ENCODE results near the gene CNKSR3. TPM values are rescaled to one million over a fixed set of nuclear protein-coding genes. Genes with fewer than 3 reads are reported as not detected.

CNKSR3 gene
- total RNA-seq, 2 donors from 2014 or later = 9.3 to 13.2 TPM

DNA sequence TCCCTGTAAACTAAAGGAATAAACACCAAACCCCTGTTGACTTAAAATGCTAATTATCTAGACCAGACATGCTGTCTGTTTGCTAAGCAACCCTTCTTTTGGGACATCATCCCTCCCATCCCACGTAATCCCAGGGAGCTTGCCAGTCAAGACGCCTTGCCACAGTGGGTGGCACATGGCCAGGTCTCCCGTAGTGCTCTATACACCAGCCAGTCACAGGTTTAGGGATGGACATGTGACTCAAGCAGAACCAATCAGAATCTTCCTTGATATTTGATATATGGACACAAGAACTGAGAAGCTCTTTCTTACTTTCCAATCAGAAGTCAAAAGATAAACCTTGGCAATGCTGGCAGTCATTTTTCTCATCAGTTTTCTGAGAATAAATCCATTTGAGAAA lies 60.0 kb downstream of the CNKSR3 start:
- no peak overlapping the region for H3K4me3 ChIP-seq
- peaks cover 0 to 4% of the 10 kb centered on the region in 2 donors for H3K36me3 ChIP-seq (replicated peaks in 1 of 2; ENCODE audit: insufficient read depth in 1 of 2, low read depth in 2 of 2)
- no peaks in the 10 kb centered on the region for H3K27me3 ChIP-seq
- H3K9me3 ChIP-seq = no peaks in the 10 kb centered on the region
- 69 to 75% methylated on average over 3 of the region's 3 CpGs for WGBS, 2 donors
- ATAC-seq (no peak), DNase-seq (no peak)
- H3K4me1 ChIP-seq = peaks cover 59% of the 10 kb centered on the region
- TF ChIP-seq POLR2A (IDR thresholded peaks at IDR 0.05) = no peak
- TF ChIP-seq, protein P1, sequence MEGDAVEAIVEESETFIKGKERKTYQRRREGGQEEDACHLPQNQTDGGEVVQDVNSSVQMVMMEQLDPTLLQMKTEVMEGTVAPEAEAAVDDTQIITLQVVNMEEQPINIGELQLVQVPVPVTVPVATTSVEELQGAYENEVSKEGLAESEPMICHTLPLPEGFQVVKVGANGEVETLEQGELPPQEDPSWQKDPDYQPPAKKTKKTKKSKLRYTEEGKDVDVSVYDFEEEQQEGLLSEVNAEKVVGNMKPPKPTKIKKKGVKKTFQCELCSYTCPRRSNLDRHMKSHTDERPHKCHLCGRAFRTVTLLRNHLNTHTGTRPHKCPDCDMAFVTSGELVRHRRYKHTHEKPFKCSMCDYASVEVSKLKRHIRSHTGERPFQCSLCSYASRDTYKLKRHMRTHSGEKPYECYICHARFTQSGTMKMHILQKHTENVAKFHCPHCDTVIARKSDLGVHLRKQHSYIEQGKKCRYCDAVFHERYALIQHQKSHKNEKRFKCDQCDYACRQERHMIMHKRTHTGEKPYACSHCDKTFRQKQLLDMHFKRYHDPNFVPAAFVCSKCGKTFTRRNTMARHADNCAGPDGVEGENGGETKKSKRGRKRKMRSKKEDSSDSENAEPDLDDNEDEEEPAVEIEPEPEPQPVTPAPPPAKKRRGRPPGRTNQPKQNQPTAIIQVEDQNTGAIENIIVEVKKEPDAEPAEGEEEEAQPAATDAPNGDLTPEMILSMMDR (IDR thresholded peaks at IDR 0.05) = no peak
- intact Hi-C loops (cut with DNase I) = no loop called here
- H3K27ac ChIP-seq = no peak overlapping the region

DNA sequence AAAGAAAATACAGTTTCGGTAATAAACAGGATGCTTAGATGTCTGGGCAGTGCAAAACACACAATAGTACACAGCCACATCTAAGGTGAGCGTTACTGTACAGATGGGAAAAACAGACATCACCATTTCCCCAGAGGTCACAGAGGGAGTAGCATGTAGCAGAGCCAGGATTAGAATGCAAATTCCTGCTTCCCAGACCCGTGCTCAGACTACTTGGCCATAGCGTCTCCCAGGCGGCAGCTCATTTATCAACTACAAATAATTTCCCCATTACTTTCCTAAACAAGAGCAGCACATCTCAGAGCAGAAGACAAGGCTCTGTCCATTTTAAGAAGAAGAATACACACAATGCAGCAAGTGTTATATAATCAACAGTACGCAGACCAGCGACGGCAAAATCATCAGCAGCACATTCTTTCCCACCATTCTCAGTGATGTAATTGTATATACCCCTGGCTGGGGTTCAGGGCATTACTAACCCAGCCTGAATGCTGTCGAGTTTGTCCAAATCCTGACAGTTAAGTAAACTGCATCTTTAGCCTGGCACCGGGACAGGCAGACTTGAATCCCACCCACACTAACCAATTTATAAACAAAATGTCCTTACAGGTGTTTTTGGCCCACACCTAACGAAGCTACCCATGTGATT lies 61.9 kb downstream of the CNKSR3 start:
- peaks cover 0 to 4% of the 10 kb centered on the region in 2 donors for H3K36me3 ChIP-seq (replicated peaks in 1 of 2; ENCODE audit: insufficient read depth in 1 of 2, low read depth in 2 of 2)
- TF ChIP-seq POLR2A (IDR thresholded peaks at IDR 0.05) = no peak
- TF ChIP-seq, protein P1 (IDR thresholded peaks at IDR 0.05) = peak in 5 of 7 experiments; percentile 7 to 44 (median 28)
- DNase-seq (peak in 3 of 4 donors; percentile 38 to 48 (median 46)), ATAC-seq (peak; percentile 71)
- peak overlapping the region; percentile 27 to 69 (median 56) for H3K27ac ChIP-seq
- no peaks in the 10 kb centered on the region for H3K9me3 ChIP-seq
- intact Hi-C loops (cut with DNase I) = no loop called here
- H3K27me3 ChIP-seq = no peaks in the 10 kb centered on the region
- H3K4me3 ChIP-seq = no peak overlapping the region
- WGBS, 2 donors = 24 to 39% methylated on average over 11 of the region's 11 CpGs
- peaks cover 58% of the 10 kb centered on the region for H3K4me1 ChIP-seq

DNA sequence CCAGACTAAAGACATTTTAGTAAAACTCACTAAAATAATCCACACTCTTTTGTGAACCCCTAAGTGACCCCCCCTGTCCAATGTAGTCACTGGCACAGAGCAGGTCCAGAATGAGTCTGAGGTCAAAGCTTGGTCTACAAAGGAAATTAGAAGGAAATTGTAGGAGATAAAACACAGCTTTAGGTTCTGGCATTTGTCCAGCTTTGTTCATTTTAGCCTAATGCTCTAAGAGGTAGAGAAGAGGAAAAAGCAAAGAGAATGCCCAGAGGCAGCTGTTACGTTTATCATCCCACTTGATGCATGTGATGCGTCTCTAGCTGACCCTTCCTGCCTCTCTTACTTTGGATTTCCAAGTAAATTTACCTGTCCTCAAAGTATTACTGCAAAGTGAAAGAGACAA lies 62.5 kb downstream of the CNKSR3 start:
- ATAC-seq (no peak), DNase-seq (no peak)
- Histone ChIP-seq H3K4me3 (no peak overlapping the region), H3K9me3 (no peaks in the 10 kb centered on the region), H3K27me3 (no peaks in the 10 kb centered on the region), H3K27ac (peak overlapping the region in 3 of 4 donors; percentile 27 to 69 (median 68)), H3K4me1 (peaks cover 53% of the 10 kb centered on the region), H3K36me3 (replicated peaks in 1 of 2; ENCODE audit: insufficient read depth in 1 of 2, low read depth in 2 of 2) (peaks cover 0 to 4% of the 10 kb centered on the region in 2 donors)
- WGBS, 2 donors = 67 to 72% methylated on average over 2 of the region's 2 CpGs
- TF ChIP-seq, protein P1 (IDR thresholded peaks at IDR 0.05) = no peak
- TF ChIP-seq POLR2A (IDR thresholded peaks at IDR 0.05) = no peak
- intact Hi-C loops (cut with DNase I) = no loop called here

DNA sequence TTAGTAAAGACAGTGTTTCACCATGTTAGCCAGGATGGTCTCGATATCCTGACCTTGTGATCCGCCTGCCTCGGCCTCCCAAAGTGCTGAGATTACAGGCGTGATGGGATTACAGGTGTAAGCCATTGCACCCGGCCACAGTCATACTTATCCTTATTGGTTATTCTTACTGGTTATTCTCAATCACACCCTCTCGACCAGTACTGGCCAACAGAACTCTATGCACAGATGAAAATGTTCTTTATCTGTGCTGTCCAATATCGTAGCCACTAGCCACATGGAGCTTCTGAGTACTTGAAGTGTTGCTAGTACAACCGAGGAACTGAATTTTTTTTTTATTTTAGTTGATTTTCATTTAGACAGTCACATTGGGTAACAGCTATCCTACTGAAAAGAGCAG lies 63.5 kb downstream of the CNKSR3 start:
- ATAC-seq (no peak), DNase-seq (no peak)
- H3K27me3 ChIP-seq = no peaks in the 10 kb centered on the region
- H3K4me1 ChIP-seq = peaks cover 53% of the 10 kb centered on the region
- no peak overlapping the region for H3K4me3 ChIP-seq
- TF ChIP-seq, protein P1 (IDR thresholded peaks at IDR 0.05) = no peak
- no peak for TF ChIP-seq POLR2A (IDR thresholded peaks at IDR 0.05)
- 89 to 92% methylated on average over 8 of the region's 8 CpGs for WGBS, 2 donors
- no peaks in the 10 kb centered on the region for H3K9me3 ChIP-seq
- H3K36me3 ChIP-seq (replicated peaks in 1 of 2; ENCODE audit: insufficient read depth in 1 of 2, low read depth in 2 of 2) = peaks cover 0 to 4% of the 10 kb centered on the region in 2 donors
- intact Hi-C loops (cut with DNase I) = no loop called here
- H3K27ac ChIP-seq = peak overlapping the region in 3 of 4 donors; percentile 27 to 68 (median 52)

DNA sequence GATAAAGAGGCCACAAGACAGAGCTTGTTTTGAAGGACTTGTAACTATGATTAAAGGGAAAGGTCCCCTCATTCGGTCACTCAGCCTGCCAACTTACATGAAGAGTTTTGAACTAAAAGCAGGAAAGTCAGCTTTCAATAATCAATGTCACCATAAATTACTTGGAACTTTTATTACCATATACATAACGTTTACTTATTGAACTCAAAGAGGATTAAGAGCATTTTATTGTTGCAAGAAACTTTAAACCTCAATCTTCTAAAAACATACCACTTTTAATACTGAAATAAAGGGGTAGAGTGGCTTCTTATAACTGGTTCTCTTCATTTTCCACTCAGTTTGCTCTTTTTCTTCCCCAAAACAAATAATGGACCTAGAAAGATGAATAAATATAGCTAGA lies 65.1 kb downstream of the CNKSR3 start:
- Histone ChIP-seq H3K27ac (peak overlapping the region in 2 of 4 donors; percentile 18 to 68), H3K9me3 (no peaks in the 10 kb centered on the region), H3K4me3 (no peak overlapping the region), H3K27me3 (no peaks in the 10 kb centered on the region), H3K4me1 (peaks cover 57% of the 10 kb centered on the region), H3K36me3 (replicated peaks in 1 of 2; ENCODE audit: insufficient read depth in 1 of 2, low read depth in 2 of 2) (peaks cover 0 to 4% of the 10 kb centered on the region in 2 donors)
- TF ChIP-seq, protein P1 (IDR thresholded peaks at IDR 0.05) = no peak
- no peak for TF ChIP-seq POLR2A (IDR thresholded peaks at IDR 0.05)
- WGBS, 2 donors = 50 to 61% methylated on average over 2 of the region's 2 CpGs
- no peak for DNase-seq
- intact Hi-C loops (cut with DNase I) = no loop called here
- ATAC-seq = no peak

Data from body of pancreas (tissue), 4 donors.